HepG2 (cell line): ENCODE data around the gene FAR1. TPM values are rescaled to one million over a fixed set of nuclear protein-coding genes. Genes with fewer than 3 reads are reported as not detected.

ENCODE experiments used
- CSRNP2 ChIP-seq: sonication (generic); formaldehyde crosslinking; conservative IDR thresholded peaks from 2 replicates; pipeline ENCODE4 v1.8.0; 2022; ENCODE audit warnings: low read depth, missing genetic modification reagents
- FOSL2 ChIP-seq: sonication (generic); formaldehyde crosslinking; IDR thresholded peaks from 2 replicates; pipeline ENCODE4 v1.4.0; 2020; ENCODE audit warnings: missing genetic modification reagents
- HMG20B ChIP-seq: conservative IDR thresholded peaks from 2 replicates; pipeline ENCODE4 v1.6.1; 2016; ENCODE audit warnings: missing genetic modification reagents, missing compliant biosample characterization
- MAFK ChIP-seq, 2 experiments: IDR thresholded peaks in 1 of 2; conservative IDR thresholded peaks in 1 of 2; 2 replicates each; pipeline ENCODE4 v1.6.1; 2011; ENCODE audit warnings: improper control_type of control experiment in 2 of 2, low read length in 2 of 2
- RARA ChIP-seq: IDR thresholded peaks from 2 replicates; pipeline ENCODE4 v1.6.1; 2016; ENCODE audit warnings: missing genetic modification reagents, missing compliant biosample characterization
- RARG ChIP-seq: sonication (generic); formaldehyde crosslinking; IDR thresholded peaks from 2 replicates; pipeline ENCODE4 v1.4.0; 2020; ENCODE audit warnings: low read depth, mild to moderate bottlenecking, missing genetic modification reagents
- SIN3B ChIP-seq: fragments of 150-350 bp; IDR thresholded peaks from 2 replicates; pipeline ENCODE4 v1.6.1; 2014; ENCODE audit warnings: low read length
- YY1 ChIP-seq: IDR thresholded peaks from 2 replicates; pipeline ENCODE4 v1.6.1; 2011; ENCODE audit warnings: low read length, low read depth, moderate library complexity, mild to moderate bottlenecking; ENCODE audit not compliant: insufficient read depth, insufficient replicate concordance
- ZBTB40 ChIP-seq, 2 experiments: fragments of 450-650 bp in 1 of 2; sonication (generic) in 1 of 2; formaldehyde crosslinking in 1 of 2; IDR thresholded peaks; 2 replicates each; pipeline versions ENCODE4 v1.6.1 to v1.8.0; 2016 to 2022; ENCODE audit warnings: antibody characterized with exemption in 1 of 2, mild to moderate bottlenecking in 1 of 2, missing genetic modification reagents in 1 of 2
- ZFP1 ChIP-seq: IDR thresholded peaks from 2 replicates; pipeline ENCODE4 v1.6.1; 2016
- ZFYVE20 ChIP-seq: sonication (generic); formaldehyde crosslinking; IDR thresholded peaks from 2 replicates; pipeline ENCODE4 v1.8.0; 2023; ENCODE audit warnings: low read depth, mild to moderate bottlenecking, moderate library complexity, missing genetic modification reagents, borderline replicate concordance
- ZNF343 ChIP-seq: sonication (generic); formaldehyde crosslinking; IDR thresholded peaks from 2 replicates; pipeline ENCODE4 v1.4.0; 2020; ENCODE audit warnings: mild to moderate bottlenecking, missing genetic modification reagents
- ZNF501 ChIP-seq: sonication (generic); formaldehyde crosslinking; IDR thresholded peaks from 2 replicates; pipeline ENCODE4 v1.5.1; 2020; ENCODE audit warnings: mild to moderate bottlenecking, moderate library complexity, missing genetic modification reagents
- ZNF776 ChIP-seq: sonication (generic); formaldehyde crosslinking; IDR thresholded peaks from 2 replicates; pipeline ENCODE4 v1.4.0; 2020; ENCODE audit warnings: mild to moderate bottlenecking, missing genetic modification reagents
- polyA plus RNA-seq, 8 experiments: library from polyadenylated mRNA; depleted of rRNA in 3 of 8; stranded (reverse) in 7 of 8; unstranded in 1 of 8; fragments of >200 nt; fragmentation: Illumina TruSeq in 4 of 8; extraction: Trizol in 4 of 8; gene quantifications; 2 replicates each; pipeline versions ENCODE4 v1.2.1 to v1.2.3, GENCODE V29; 2011 to 2016; ENCODE audit warnings: low read depth in 4 of 8, missing spikeins in 1 of 8, mixed read lengths in 1 of 8; ENCODE audit not compliant: insufficient read depth in 1 of 8
- total RNA-seq, 5 experiments: library from RNA; depleted of rRNA; stranded (reverse); fragments of >200 nt; fragmentation: Illumina TruSeq; extraction: Trizol; gene quantifications; 2 replicates each; pipeline ENCODE4 v1.2.3, GENCODE V29; 2016; ENCODE audit warnings: low read depth in 1 of 5
- TF ChIP-seq, protein P1 (sequence below): sonication (generic); formaldehyde crosslinking; IDR thresholded peaks from 2 replicates; pipeline ENCODE4 v1.5.0; 2020; ENCODE audit warnings: missing genetic modification reagents

FAR1 gene
- total and polyA plus RNA-seq, 2 of the 13 experiments (the other 11 are each of a cell fraction or from before 2014, with no cell fraction given), result 0.40 to 0.95 TPM

DNA sequence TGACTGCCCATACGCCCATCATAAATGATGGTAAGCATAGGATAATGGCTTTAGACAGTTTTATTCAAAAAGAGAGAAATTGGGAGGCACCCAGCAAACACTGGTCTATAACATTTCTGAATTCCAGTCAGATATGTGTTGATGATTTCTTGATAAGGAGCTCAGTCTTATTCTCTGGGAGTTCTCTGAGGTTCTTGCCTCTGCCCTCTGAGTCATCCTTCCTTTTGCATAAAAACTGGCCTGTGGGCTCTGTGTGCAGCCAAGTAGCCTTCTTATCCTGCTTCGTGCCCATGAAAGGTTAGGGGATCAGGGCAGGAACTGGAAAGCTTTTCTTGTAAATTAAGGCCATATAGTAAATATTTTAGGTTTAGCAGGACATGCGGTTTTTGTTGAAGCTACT is 48.9 kb downstream of the FAR1 start (continued):
- no peak for TF ChIP-seq ZBTB40 (IDR thresholded peaks at IDR 0.05)
- no peak for TF ChIP-seq ZBTB40 (CRISPR knock-in tag; IDR thresholded peaks at IDR 0.05)
- no peak for TF ChIP-seq HMG20B (CRISPR knock-in tag)
- no peak for TF ChIP-seq ZNF343
- TF ChIP-seq, protein P1, sequence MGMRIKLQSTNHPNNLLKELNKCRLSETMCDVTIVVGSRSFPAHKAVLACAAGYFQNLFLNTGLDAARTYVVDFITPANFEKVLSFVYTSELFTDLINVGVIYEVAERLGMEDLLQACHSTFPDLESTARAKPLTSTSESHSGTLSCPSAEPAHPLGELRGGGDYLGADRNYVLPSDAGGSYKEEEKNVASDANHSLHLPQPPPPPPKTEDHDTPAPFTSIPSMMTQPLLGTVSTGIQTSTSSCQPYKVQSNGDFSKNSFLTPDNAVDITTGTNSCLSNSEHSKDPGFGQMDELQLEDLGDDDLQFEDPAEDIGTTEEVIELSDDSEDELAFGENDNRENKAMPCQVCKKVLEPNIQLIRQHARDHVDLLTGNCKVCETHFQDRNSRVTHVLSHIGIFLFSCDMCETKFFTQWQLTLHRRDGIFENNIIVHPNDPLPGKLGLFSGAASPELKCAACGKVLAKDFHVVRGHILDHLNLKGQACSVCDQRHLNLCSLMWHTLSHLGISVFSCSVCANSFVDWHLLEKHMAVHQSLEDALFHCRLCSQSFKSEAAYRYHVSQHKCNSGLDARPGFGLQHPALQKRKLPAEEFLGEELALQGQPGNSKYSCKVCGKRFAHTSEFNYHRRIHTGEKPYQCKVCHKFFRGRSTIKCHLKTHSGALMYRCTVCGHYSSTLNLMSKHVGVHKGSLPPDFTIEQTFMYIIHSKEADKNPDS (CRISPR knock-in tag), result no peak
- no peak for TF ChIP-seq FOSL2 (CRISPR knock-in tag)
- TF ChIP-seq RARA, result no peak
- no peak for TF ChIP-seq ZFYVE20 (CRISPR knock-in tag)
- TF ChIP-seq CSRNP2 (CRISPR knock-in tag), result no peak
- TF ChIP-seq RARG, result no peak
- no peak for TF ChIP-seq ZFP1 (CRISPR knock-in tag)
- no peak for TF ChIP-seq YY1
- no peak for TF ChIP-seq ZNF776 (CRISPR knock-in tag)
- TF ChIP-seq SIN3B, result no peak
- TF ChIP-seq ZNF501 (CRISPR knock-in tag), result no peak
- no peak for TF ChIP-seq MAFK (conservative IDR thresholded peaks at IDR 0.05 in 1 of 2, IDR thresholded peaks at IDR 0.05 in 1 of 2; ENCODE audit: low read length in 2 of 2)
